ENCODE results near the gene ARTN. TPM values are rescaled to one million over a fixed set of nuclear protein-coding genes. Genes with fewer than 3 reads are reported as not detected.

Gene ARTN
- total and polyA plus RNA-seq, 2 experiments from 2014 or later = 6.7 to 35.7 TPM

DNA sequence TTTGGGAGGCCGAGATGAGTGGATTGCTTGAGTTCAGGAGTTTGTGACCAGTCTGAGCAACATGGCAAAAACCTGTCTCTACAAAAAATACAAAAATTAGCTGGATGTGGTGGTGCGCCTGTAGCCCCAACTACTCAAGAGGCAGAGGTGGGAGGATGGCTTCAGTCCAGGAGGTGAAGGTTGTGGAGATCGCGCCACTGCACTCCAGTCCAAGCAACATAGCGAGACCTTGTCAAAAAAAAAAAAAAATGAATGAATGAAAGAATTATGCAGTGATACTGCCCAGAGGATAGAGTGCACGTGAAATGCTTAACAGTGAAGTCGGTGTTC is 35.8 kb downstream of the ARTN start (continued):
- TF ChIP-seq EZH2phosphoT487 (IDR thresholded peaks at IDR 0.05; ENCODE audit: unreplicated experiment) = no peak
- TF ChIP-seq, protein P1, sequence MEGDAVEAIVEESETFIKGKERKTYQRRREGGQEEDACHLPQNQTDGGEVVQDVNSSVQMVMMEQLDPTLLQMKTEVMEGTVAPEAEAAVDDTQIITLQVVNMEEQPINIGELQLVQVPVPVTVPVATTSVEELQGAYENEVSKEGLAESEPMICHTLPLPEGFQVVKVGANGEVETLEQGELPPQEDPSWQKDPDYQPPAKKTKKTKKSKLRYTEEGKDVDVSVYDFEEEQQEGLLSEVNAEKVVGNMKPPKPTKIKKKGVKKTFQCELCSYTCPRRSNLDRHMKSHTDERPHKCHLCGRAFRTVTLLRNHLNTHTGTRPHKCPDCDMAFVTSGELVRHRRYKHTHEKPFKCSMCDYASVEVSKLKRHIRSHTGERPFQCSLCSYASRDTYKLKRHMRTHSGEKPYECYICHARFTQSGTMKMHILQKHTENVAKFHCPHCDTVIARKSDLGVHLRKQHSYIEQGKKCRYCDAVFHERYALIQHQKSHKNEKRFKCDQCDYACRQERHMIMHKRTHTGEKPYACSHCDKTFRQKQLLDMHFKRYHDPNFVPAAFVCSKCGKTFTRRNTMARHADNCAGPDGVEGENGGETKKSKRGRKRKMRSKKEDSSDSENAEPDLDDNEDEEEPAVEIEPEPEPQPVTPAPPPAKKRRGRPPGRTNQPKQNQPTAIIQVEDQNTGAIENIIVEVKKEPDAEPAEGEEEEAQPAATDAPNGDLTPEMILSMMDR (conservative IDR thresholded peaks at IDR 0.05; ENCODE audit: low read depth in 2 of 2) = no peak
- no peak for TF ChIP-seq ZNF114 (CRISPR knock-in tag; IDR thresholded peaks at IDR 0.05)
- no peak for TF ChIP-seq CREB1 (CRISPR knock-in tag; IDR thresholded peaks at IDR 0.05; ENCODE audit: low read depth)
- TF ChIP-seq, protein P2, sequence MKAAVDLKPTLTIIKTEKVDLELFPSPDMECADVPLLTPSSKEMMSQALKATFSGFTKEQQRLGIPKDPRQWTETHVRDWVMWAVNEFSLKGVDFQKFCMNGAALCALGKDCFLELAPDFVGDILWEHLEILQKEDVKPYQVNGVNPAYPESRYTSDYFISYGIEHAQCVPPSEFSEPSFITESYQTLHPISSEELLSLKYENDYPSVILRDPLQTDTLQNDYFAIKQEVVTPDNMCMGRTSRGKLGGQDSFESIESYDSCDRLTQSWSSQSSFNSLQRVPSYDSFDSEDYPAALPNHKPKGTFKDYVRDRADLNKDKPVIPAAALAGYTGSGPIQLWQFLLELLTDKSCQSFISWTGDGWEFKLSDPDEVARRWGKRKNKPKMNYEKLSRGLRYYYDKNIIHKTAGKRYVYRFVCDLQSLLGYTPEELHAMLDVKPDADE (IDR thresholded peaks at IDR 0.05) = no peak
- TF ChIP-seq ZNF331 (CRISPR knock-in tag; IDR thresholded peaks at IDR 0.05; ENCODE audit: low read depth) = no peak
- no peak for TF ChIP-seq EZH2 (IDR thresholded peaks at IDR 0.05; ENCODE audit: low read depth, unreplicated experiment)
- TF ChIP-seq JUNB (IDR thresholded peaks at IDR 0.05; ENCODE audit: unreplicated experiment) = no peak

DNA sequence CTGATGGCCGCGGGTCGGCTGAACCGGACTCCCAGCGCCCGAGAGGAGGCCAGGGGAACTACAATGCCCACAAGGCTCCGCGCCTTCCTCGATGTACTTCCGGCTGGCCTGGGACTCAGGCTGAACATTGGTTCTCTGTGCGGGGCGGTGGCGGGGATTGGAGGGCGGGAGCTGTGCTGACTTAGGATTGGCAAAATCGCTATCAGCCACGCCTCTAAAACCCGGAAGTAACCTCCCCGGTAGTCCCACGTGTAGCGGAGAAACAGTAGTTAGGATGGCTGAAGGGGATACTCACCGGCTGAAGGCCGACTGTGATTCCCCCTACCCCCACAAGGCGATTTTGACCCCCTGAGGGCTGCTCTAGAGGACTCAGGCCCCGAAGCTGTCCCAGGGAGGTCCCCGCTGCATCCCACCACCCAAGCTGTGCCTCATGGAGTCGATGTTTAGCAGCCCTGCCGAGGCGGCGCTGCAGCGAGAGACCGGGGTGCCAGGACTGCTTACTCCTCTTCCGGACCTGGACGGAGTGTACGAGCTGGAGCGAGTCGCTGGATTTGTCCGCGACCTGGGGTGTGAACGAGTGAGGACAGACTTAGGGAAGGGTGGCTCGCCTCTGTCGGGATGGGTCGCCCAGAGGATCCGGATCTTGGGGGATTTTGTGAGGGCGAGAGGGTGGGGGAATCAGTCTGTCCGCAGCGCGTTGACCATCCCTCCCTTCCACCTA is 36.3 kb downstream of the ARTN start, which contains the start of gene DPH2:
Gene DPH2, plus strand, starts transcription at position 265 of the 721 bp plus-strand sequence. Its CDS starts 166 bp downstream, at position 431.
- Histone ChIP-seq H3F3A (replicated peaks; ENCODE audit: low read depth) (no peaks in the 10 kb centered on the region; the same call in 1 of the 2 replicates), H3K9me2 (ENCODE audit: insufficient read depth) (no peaks in the 10 kb centered on the region), H3K27ac (ENCODE audit: low read depth) (0 out of 2 replicates have a peak within 1 kb of the TSS, but pooled peaks have one; percentile 19), H3K27me3 (ENCODE audit: insufficient read depth) (no peaks in the 10 kb centered on the region), H3K36me3 (ENCODE audit: insufficient read depth) (no peaks in the 10 kb centered on the region), H2AFZ (peak within 1 kb of the TSS; percentile 94), H3K4me3 (peak within 1 kb of the TSS; percentile 100), H3K4me2 (peak within 1 kb of the TSS; percentile 98), H4K20me1 (replicated peaks; ENCODE audit: insufficient read depth) (peaks cover 3% of the 10 kb centered on the region; the same call in 1 of the 2 replicates), H3K79me2 (replicated peaks; ENCODE audit: insufficient read depth) (peaks cover 9% of the 10 kb centered on the region), H3K4me1 (ENCODE audit: insufficient read depth) (peaks cover 18% of the 10 kb centered on the region)
- peak within 1 kb of the TSS; percentile 89 for H3K27ac Mint-ChIP-seq
- no peaks in the 10 kb centered on the region for H3K9me3 Mint-ChIP-seq
- peaks cover 39% of the 10 kb centered on the region for H3K36me3 Mint-ChIP-seq (ENCODE audit: low read depth)
- DNase-seq (ENCODE audit: low spot score) (peak; percentile 99), ATAC-seq (peak; percentile 92)
- H3K4me3 Mint-ChIP-seq = peak within 1 kb of the TSS; percentile 99
- peaks cover 11% of the 10 kb centered on the region for H3K27me3 Mint-ChIP-seq (ENCODE audit: insufficient read depth, low read depth, poor library complexity)
- peaks cover 18% of the 10 kb centered on the region for H3K4me1 Mint-ChIP-seq
- TF ChIP-seq ZNF114 (CRISPR knock-in tag; IDR thresholded peaks at IDR 0.05) (no peak), POLR2AphosphoS5 (IDR thresholded peaks at IDR 0.05; ENCODE audit: low read depth) (peak; percentile 51; the same call in 1 of the 2 replicates), NANOG (IDR thresholded peaks at IDR 0.05; ENCODE audit: borderline replicate concordance) (no peak), EZH2 (IDR thresholded peaks at IDR 0.05; ENCODE audit: low read depth, unreplicated experiment) (no peak), CREB1 (CRISPR knock-in tag; IDR thresholded peaks at IDR 0.05; ENCODE audit: low read depth) (0 out of 2 replicates have a peak, but pooled peaks have one; percentile 7)
- TF ChIP-seq, protein P1 (conservative IDR thresholded peaks at IDR 0.05; ENCODE audit: low read depth in 2 of 2) = 0 out of 4 replicates have a peak, but pooled peaks of 1 of the 2 experiments have one; percentile 10
- TF ChIP-seq, protein P2 (IDR thresholded peaks at IDR 0.05) = peak; percentile 92

All from GM23338 (cell line).